Activated T-helper 2 cell treated with anti-CD3 and anti-CD28 coated beads, Interferon-gamma antibody, Interleukin-2, Interleukin-4, amounts not matched to agents 10 μg/mL and 5 μg/mL and 100 μg/mL, durations not matched to agents 14 hours and 24 hours and 36 hours (primary cell): ENCODE data around the gene TFRC. TPM values are rescaled to one million over a fixed set of nuclear protein-coding genes. Genes with fewer than 3 reads are reported as not detected.

Experiments used
- DNase-seq: peaks from one replicate; pipeline ENCODE4 v3.0.0; 2021; ENCODE audit warnings: low spot score
- H3K27ac Mint-ChIP-seq: one replicate; pipeline ENCODE4 v1.8.0; 2021; ENCODE audit warnings: mixed read lengths
- H3K27me3 Mint-ChIP-seq: one replicate; pipeline ENCODE4 v1.8.0; 2021; ENCODE audit warnings: low read depth, mixed read lengths
- H3K36me3 Mint-ChIP-seq: one replicate; pipeline ENCODE4 v1.8.0; 2021; ENCODE audit warnings: low read depth, mixed read lengths
- H3K4me1 Mint-ChIP-seq: one replicate; pipeline ENCODE4 v1.8.0; 2021; ENCODE audit warnings: low read depth, mixed read lengths
- H3K4me3 Mint-ChIP-seq: one replicate; pipeline ENCODE4 v1.8.0; 2021; ENCODE audit warnings: low read depth, mild to moderate bottlenecking, moderate library complexity, mixed read lengths
- H3K9me3 Mint-ChIP-seq: one replicate; pipeline ENCODE4 v1.8.0; 2021; ENCODE audit warnings: mixed read lengths
- intact Hi-C: fragments of 100-400 bp; cut with micrococcal nuclease; formaldehyde crosslinking; loops from one replicate; pipeline ENCODE4 v1.15.1; 2023
- total RNA-seq: library from RNA; stranded (reverse); gene quantifications from 2 replicates; pipeline ENCODE4 v1.2.3, GENCODE V29; 2022

The TFRC gene
- 644 and 680 TPM in 2 replicates for total RNA-seq

GRCh38 chr3:196081834-196082618 lies at the start of gene TFRC:
Gene TFRC (minus strand): TSS chr3:196082090. CDS start chr3:196077099, 4,991 bp downstream.
- H3K9me3 Mint-ChIP-seq = no peaks in the 10 kb centered on the region
- peak within 1 kb of the TSS; percentile 95 for H3K27ac Mint-ChIP-seq
- H3K36me3 Mint-ChIP-seq = peaks cover 41% of the 10 kb centered on the region
- H3K27me3 Mint-ChIP-seq = no peaks in the 10 kb centered on the region
- H3K4me3 Mint-ChIP-seq = peak within 1 kb of the TSS; percentile 99
- peak; percentile 93 for DNase-seq
- H3K4me1 Mint-ChIP-seq = peaks cover 29% of the 10 kb centered on the region
- intact Hi-C loops = loop anchor here (1.0 kb wide), 2 partner anchors 30 to 97 kb away; no protein-coding TSS in a partner anchor

- H3K27ac Mint-ChIP-seq = no peak overlapping the region
- no peaks in the 10 kb centered on the region for H3K27me3 Mint-ChIP-seq
These were observed 46.4 kb upstream of the TFRC start for GRCh38 chr3:196128172-196128843.

GRCh38 chr3:196127308-196128040 lies 45.6 kb upstream of the TFRC start:
- Mint-ChIP-seq H3K9me3 (no peaks in the 10 kb centered on the region), H3K27ac (peak overlapping the region; percentile 70), H3K4me1 (peaks cover 14% of the 10 kb centered on the region), H3K4me3 (no peak overlapping the region), H3K27me3 (no peaks in the 10 kb centered on the region), H3K36me3 (no peaks in the 10 kb centered on the region)
- intact Hi-C loops = no loop called here
- no peak for DNase-seq

More at GRCh38 chr3:196128172-196128843, 46.4 kb upstream of the TFRC start:
- DNase-seq = no peak
- Mint-ChIP-seq H3K4me1 (peaks cover 14% of the 10 kb centered on the region), H3K4me3 (no peak overlapping the region), H3K9me3 (no peaks in the 10 kb centered on the region), H3K36me3 (no peaks in the 10 kb centered on the region)
- intact Hi-C loops = no loop called here

GRCh38 chr3:196124608-196125007 lies 42.7 kb upstream of the TFRC start:
- no peak overlapping the region for H3K27ac Mint-ChIP-seq
- no peak for DNase-seq
- intact Hi-C loops = no loop called here
- H3K36me3 Mint-ChIP-seq = no peaks in the 10 kb centered on the region
- no peaks in the 10 kb centered on the region for H3K27me3 Mint-ChIP-seq
- peaks cover 37% of the 10 kb centered on the region for H3K4me1 Mint-ChIP-seq
- no peaks in the 10 kb centered on the region for H3K9me3 Mint-ChIP-seq
- H3K4me3 Mint-ChIP-seq = no peak overlapping the region

GRCh38 chr3:196122688-196123046 lies 40.8 kb upstream of the TFRC start:
- no peak for DNase-seq
- H3K4me1 Mint-ChIP-seq = peaks cover 37% of the 10 kb centered on the region

GRCh38 chr3:196122021-196122687 lies 40.3 kb upstream of the TFRC start:
- Mint-ChIP-seq H3K36me3 (no peaks in the 10 kb centered on the region), H3K4me3 (no peak overlapping the region), H3K9me3 (no peaks in the 10 kb centered on the region), H3K27me3 (no peaks in the 10 kb centered on the region), H3K27ac (no peak overlapping the region), H3K4me1 (peaks cover 33% of the 10 kb centered on the region)
- intact Hi-C loops = no loop called here
- no peak for DNase-seq

More at GRCh38 chr3:196122688-196123046, 40.8 kb upstream of the TFRC start:
- intact Hi-C loops = no loop called here
- H3K4me3 Mint-ChIP-seq = no peak overlapping the region
- H3K9me3 Mint-ChIP-seq = no peaks in the 10 kb centered on the region
- no peaks in the 10 kb centered on the region for H3K36me3 Mint-ChIP-seq
- no peaks in the 10 kb centered on the region for H3K27me3 Mint-ChIP-seq
- no peak overlapping the region for H3K27ac Mint-ChIP-seq

GRCh38 chr3:196121066-196121465 lies 39.2 kb upstream of the TFRC start:
- H3K4me1 Mint-ChIP-seq = peaks cover 28% of the 10 kb centered on the region
- no peaks in the 10 kb centered on the region for H3K36me3 Mint-ChIP-seq
- intact Hi-C loops = no loop called here
- H3K27me3 Mint-ChIP-seq = no peaks in the 10 kb centered on the region
- peak overlapping the region; percentile 30 for H3K27ac Mint-ChIP-seq
- DNase-seq = no peak
- H3K4me3 Mint-ChIP-seq = no peak overlapping the region
- H3K9me3 Mint-ChIP-seq = no peaks in the 10 kb centered on the region

- Mint-ChIP-seq H3K4me1 (peaks cover 28% of the 10 kb centered on the region), H3K27ac (peak overlapping the region; percentile 30), H3K4me3 (no peak overlapping the region)
These were observed 38.5 kb upstream of the TFRC start for GRCh38 chr3:196120291-196120951.

GRCh38 chr3:196117809-196118208 lies 35.9 kb upstream of the TFRC start:
- no peaks in the 10 kb centered on the region for H3K27me3 Mint-ChIP-seq
- no peak for DNase-seq
- no peaks in the 10 kb centered on the region for H3K9me3 Mint-ChIP-seq
- H3K27ac Mint-ChIP-seq = no peak overlapping the region
- intact Hi-C loops = no loop called here
- peaks cover 31% of the 10 kb centered on the region for H3K4me1 Mint-ChIP-seq
- no peaks in the 10 kb centered on the region for H3K36me3 Mint-ChIP-seq
- no peak overlapping the region for H3K4me3 Mint-ChIP-seq

More at GRCh38 chr3:196120291-196120951, 38.5 kb upstream of the TFRC start:
- no peaks in the 10 kb centered on the region for H3K27me3 Mint-ChIP-seq
- intact Hi-C loops = no loop called here
- H3K9me3 Mint-ChIP-seq = no peaks in the 10 kb centered on the region
- no peak for DNase-seq
- no peaks in the 10 kb centered on the region for H3K36me3 Mint-ChIP-seq

GRCh38 chr3:196115678-196116083 lies 33.8 kb upstream of the TFRC start:
- Mint-ChIP-seq H3K27me3 (no peaks in the 10 kb centered on the region), H3K27ac (no peak overlapping the region), H3K9me3 (no peaks in the 10 kb centered on the region), H3K4me1 (peaks cover 29% of the 10 kb centered on the region), H3K4me3 (no peak overlapping the region), H3K36me3 (no peaks in the 10 kb centered on the region)
- DNase-seq = no peak
- intact Hi-C loops = no loop called here

- no peaks in the 10 kb centered on the region for H3K9me3 Mint-ChIP-seq
- intact Hi-C loops = loop anchor here (1.0 kb wide), 2 partner anchors 30 to 67 kb away; partner anchors contain the start of gene TFRC
- peak overlapping the region; percentile 95 for H3K27ac Mint-ChIP-seq
- H3K4me3 Mint-ChIP-seq = peak overlapping the region; percentile 17
- H3K4me1 Mint-ChIP-seq = peaks cover 17% of the 10 kb centered on the region
- no peaks in the 10 kb centered on the region for H3K36me3 Mint-ChIP-seq
- no peaks in the 10 kb centered on the region for H3K27me3 Mint-ChIP-seq
- no peak for DNase-seq
These were observed 30.1 kb upstream of the TFRC start for GRCh38 chr3:196111939-196112386.
